H1 (cell line): ENCODE data around the gene TWIST2. TPM values are rescaled to one million over a fixed set of nuclear protein-coding genes. Genes with fewer than 3 reads are reported as not detected.

ENCODE experiments used
- RBBP5 ChIP-seq: IDR thresholded peaks from 2 replicates; pipeline ENCODE4 v1.7.1; 2012; ENCODE audit warnings: low read depth, mild to moderate bottlenecking, inconsistent platforms, low read length, moderate library complexity, borderline replicate concordance
- SP1 ChIP-seq: IDR thresholded peaks from 2 replicates; pipeline ENCODE4 v1.6.1; 2011; ENCODE audit warnings: low read depth, low read length
- polyA plus RNA-seq, 7 experiments: library from polyadenylated mRNA; depleted of rRNA in 3 of 7; stranded (reverse) in 5 of 7; unstranded in 2 of 7; fragments of >200 nt in 5 of 7; fragments of 200-250 nt in 2 of 7; gene quantifications; 1 replicate in 5 of 7; 2 replicates in 1 of 7; 4 replicates in 1 of 7; pipeline versions ENCODE4 v1.2.1 to v1.2.3, GENCODE V29; 2011 to 2013; ENCODE audit warnings: missing spikeins in 2 of 7, mixed read lengths in 2 of 7
- total RNA-seq: library from RNA; stranded (reverse); fragmentation: NEBNext Ultra II Directional; extraction: Animal tissue kit (Norgen Biotek cat#: 25700); gene quantifications from 2 replicates; pipeline ENCODE4 v1.2.1, GENCODE V29; 2021
- TF ChIP-seq, protein P1 (sequence below): fragments of 300-600 bp; sonication (generic); IDR thresholded peaks from 2 replicates; pipeline ENCODE4 v1.7.1; 2012; ENCODE audit warnings: low read length, moderate library complexity, mild to moderate bottlenecking, inconsistent platforms; ENCODE audit not compliant: insufficient replicate concordance

Gene TWIST2
- total and polyA plus RNA-seq, 2 of the 8 experiments (the other 6 are each of a cell fraction or from before 2014, with no cell fraction given), result 2.6 to 4.3 TPM

DNA sequence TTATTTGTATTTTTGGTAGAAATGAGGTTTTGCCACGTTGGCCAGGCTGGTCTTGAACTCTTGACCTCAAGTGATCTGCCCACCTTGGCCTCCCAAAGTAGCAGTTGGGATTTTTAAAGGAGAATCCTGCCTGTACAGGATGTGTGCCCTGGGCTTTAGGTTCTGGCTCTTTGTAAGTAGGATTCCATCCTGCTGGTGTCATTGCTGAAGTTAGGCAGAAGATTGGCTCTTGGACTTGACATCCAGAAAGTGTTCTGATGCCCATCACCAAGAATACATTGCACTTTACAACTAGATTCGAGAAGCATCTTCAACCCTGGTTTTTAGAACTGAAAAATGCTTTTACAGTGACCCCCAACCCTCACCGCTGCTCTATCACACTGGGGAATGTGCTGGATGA lies 4.4 kb upstream of the TWIST2 start (continued):
- TF ChIP-seq, protein P1, sequence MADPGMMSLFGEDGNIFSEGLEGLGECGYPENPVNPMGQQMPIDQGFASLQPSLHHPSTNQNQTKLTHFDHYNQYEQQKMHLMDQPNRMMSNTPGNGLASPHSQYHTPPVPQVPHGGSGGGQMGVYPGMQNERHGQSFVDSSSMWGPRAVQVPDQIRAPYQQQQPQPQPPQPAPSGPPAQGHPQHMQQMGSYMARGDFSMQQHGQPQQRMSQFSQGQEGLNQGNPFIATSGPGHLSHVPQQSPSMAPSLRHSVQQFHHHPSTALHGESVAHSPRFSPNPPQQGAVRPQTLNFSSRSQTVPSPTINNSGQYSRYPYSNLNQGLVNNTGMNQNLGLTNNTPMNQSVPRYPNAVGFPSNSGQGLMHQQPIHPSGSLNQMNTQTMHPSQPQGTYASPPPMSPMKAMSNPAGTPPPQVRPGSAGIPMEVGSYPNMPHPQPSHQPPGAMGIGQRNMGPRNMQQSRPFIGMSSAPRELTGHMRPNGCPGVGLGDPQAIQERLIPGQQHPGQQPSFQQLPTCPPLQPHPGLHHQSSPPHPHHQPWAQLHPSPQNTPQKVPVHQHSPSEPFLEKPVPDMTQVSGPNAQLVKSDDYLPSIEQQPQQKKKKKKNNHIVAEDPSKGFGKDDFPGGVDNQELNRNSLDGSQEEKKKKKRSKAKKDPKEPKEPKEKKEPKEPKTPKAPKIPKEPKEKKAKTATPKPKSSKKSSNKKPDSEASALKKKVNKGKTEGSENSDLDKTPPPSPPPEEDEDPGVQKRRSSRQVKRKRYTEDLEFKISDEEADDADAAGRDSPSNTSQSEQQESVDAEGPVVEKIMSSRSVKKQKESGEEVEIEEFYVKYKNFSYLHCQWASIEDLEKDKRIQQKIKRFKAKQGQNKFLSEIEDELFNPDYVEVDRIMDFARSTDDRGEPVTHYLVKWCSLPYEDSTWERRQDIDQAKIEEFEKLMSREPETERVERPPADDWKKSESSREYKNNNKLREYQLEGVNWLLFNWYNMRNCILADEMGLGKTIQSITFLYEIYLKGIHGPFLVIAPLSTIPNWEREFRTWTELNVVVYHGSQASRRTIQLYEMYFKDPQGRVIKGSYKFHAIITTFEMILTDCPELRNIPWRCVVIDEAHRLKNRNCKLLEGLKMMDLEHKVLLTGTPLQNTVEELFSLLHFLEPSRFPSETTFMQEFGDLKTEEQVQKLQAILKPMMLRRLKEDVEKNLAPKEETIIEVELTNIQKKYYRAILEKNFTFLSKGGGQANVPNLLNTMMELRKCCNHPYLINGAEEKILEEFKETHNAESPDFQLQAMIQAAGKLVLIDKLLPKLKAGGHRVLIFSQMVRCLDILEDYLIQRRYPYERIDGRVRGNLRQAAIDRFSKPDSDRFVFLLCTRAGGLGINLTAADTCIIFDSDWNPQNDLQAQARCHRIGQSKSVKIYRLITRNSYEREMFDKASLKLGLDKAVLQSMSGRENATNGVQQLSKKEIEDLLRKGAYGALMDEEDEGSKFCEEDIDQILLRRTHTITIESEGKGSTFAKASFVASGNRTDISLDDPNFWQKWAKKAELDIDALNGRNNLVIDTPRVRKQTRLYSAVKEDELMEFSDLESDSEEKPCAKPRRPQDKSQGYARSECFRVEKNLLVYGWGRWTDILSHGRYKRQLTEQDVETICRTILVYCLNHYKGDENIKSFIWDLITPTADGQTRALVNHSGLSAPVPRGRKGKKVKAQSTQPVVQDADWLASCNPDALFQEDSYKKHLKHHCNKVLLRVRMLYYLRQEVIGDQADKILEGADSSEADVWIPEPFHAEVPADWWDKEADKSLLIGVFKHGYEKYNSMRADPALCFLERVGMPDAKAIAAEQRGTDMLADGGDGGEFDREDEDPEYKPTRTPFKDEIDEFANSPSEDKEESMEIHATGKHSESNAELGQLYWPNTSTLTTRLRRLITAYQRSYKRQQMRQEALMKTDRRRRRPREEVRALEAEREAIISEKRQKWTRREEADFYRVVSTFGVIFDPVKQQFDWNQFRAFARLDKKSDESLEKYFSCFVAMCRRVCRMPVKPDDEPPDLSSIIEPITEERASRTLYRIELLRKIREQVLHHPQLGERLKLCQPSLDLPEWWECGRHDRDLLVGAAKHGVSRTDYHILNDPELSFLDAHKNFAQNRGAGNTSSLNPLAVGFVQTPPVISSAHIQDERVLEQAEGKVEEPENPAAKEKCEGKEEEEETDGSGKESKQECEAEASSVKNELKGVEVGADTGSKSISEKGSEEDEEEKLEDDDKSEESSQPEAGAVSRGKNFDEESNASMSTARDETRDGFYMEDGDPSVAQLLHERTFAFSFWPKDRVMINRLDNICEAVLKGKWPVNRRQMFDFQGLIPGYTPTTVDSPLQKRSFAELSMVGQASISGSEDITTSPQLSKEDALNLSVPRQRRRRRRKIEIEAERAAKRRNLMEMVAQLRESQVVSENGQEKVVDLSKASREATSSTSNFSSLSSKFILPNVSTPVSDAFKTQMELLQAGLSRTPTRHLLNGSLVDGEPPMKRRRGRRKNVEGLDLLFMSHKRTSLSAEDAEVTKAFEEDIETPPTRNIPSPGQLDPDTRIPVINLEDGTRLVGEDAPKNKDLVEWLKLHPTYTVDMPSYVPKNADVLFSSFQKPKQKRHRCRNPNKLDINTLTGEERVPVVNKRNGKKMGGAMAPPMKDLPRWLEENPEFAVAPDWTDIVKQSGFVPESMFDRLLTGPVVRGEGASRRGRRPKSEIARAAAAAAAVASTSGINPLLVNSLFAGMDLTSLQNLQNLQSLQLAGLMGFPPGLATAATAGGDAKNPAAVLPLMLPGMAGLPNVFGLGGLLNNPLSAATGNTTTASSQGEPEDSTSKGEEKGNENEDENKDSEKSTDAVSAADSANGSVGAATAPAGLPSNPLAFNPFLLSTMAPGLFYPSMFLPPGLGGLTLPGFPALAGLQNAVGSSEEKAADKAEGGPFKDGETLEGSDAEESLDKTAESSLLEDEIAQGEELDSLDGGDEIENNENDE, result no peak
- TF ChIP-seq RBBP5, result no peak
- TF ChIP-seq SP1, result no peak
